GM12878 (cell line): ENCODE measurements around the gene COL26A1. TPM values are rescaled to one million over a fixed set of nuclear protein-coding genes. Genes with fewer than 3 reads are reported as not detected.

ENCODE experiments used
- ATAC-seq: fragments of 200-7000 bp; cut with Tn5 transposase; 3 replicates; pipeline ENCODE4 v1.9.1; 2020; ENCODE audit warnings: mild to moderate bottlenecking, moderate library complexity
- BruUV-seq: library from RNA; stranded (reverse); fragments of 400-500 nt; replicated peaks from 2 replicates; lab custom pipeline; 2021; lab: Mats Ljungman, UMichigan
- CTCF ChIA-PET: fragments of 300-600 bp; sonication (Branson Sonifier 250); formaldehyde crosslinking; extraction: SDS; loops from one replicate; lab custom pipeline; 2021; ENCODE audit warnings: inconsistent platforms; lab: Yijun Ruan, JAX
- POLR2A ChIA-PET: fragments of 350-600 bp; formaldehyde crosslinking; extraction: SDS; loops from one replicate; lab custom pipeline; 2021; ENCODE audit warnings: inconsistent platforms; lab: Charles Lee
- RAD21 ChIA-PET: fragments of 300-600 bp; sonication (Branson Sonifier 250); formaldehyde crosslinking; loops from one replicate; lab custom pipeline; 2023; ENCODE audit warnings: antibody characterized with exemption; ENCODE audit not compliant: unreplicated experiment; lab: Charles Lee
- SMC1A ChIA-PET: fragments of 300-600 bp; sonication (Branson Sonifier 250); formaldehyde crosslinking; loops from one replicate; lab custom pipeline; 2023; ENCODE audit not compliant: unreplicated experiment, uncharacterized antibody; lab: Charles Lee
- DNase-seq: peaks from one replicate; pipeline ENCODE4 v3.0.0-alpha.2; 2011; ENCODE audit warnings: low read depth, low spot score
- FAIRE-seq: peaks from 3 replicates; lab custom pipeline; 2011; peaks lifted over from hg19 to GRCh38; lab: Jason Lieb, UNC
- H2AFZ ChIP-seq: 2 replicates; pipeline ENCODE4 v1.6.0; 2011; ENCODE audit warnings: low read depth, low read length, control low read depth; ENCODE audit not compliant: control insufficient read depth
- H3K27ac ChIP-seq: 2 replicates; pipeline ENCODE4 v1.5.1; 2011; ENCODE audit warnings: control low read depth; ENCODE audit not compliant: control insufficient read depth, insufficient read depth
- H3K27me3 ChIP-seq, 2 experiments: replicated peaks in 1 of 2; 2 replicates each; pipeline versions ENCODE4 v1.6.0 to v1.6.1; 2011; ENCODE audit warnings: low read length in 1 of 2; ENCODE audit not compliant: control insufficient read depth in 2 of 2, insufficient read depth in 2 of 2
- H3K36me3 ChIP-seq, 2 experiments: 2 replicates each; pipeline ENCODE4 v1.5.1; 2011; ENCODE audit warnings: low read length in 1 of 2; ENCODE audit not compliant: control insufficient read depth in 2 of 2, insufficient read depth in 2 of 2
- H3K4me1 ChIP-seq: 2 replicates; pipeline ENCODE4 v1.6.1; 2011; ENCODE audit warnings: mild to moderate bottlenecking, low read length, moderate library complexity, mixed read lengths; ENCODE audit not compliant: control insufficient read depth, insufficient read depth
- H3K4me2 ChIP-seq: 2 replicates; pipeline ENCODE4 v1.6.0; 2011; ENCODE audit warnings: control low read depth; ENCODE audit not compliant: control insufficient read depth, insufficient read depth
- H3K4me3 ChIP-seq: fragments of 200-600 bp; sonication (generic); 2 replicates; pipeline ENCODE4 v1.5.1; 2016
- H3K79me2 ChIP-seq: 2 replicates; pipeline ENCODE4 v1.6.0; 2011; ENCODE audit warnings: low read length; ENCODE audit not compliant: control insufficient read depth, insufficient read depth
- H3K9ac ChIP-seq: 2 replicates; pipeline ENCODE4 v1.8.0; 2011; ENCODE audit warnings: low read length, control low read depth, mixed read lengths; ENCODE audit not compliant: control insufficient read depth, insufficient read depth
- H3K9me3 ChIP-seq: replicated peaks from 3 replicates; pipeline ENCODE4 v1.5.1; 2011; ENCODE audit warnings: mild to moderate bottlenecking, low read length; ENCODE audit not compliant: control insufficient read depth, insufficient read depth
- H4K20me1 ChIP-seq: 2 replicates; pipeline ENCODE4 v1.6.0; 2011; ENCODE audit not compliant: control insufficient read depth, insufficient read depth
- BCL11A ChIP-seq: IDR thresholded peaks from 2 replicates; pipeline ENCODE4 v1.6.1; 2011; ENCODE audit warnings: low read depth, low read length
- HDAC6 ChIP-seq: fragments of 200-600 bp; sonication (generic); IDR thresholded peaks from one replicate; pipeline ENCODE4 v1.8.0; 2017; ENCODE audit warnings: antibody characterized with exemption; ENCODE audit not compliant: unreplicated experiment
- MEF2A ChIP-seq: IDR thresholded peaks from 2 replicates; pipeline ENCODE4 v1.6.1; 2011; ENCODE audit warnings: low read depth, mild to moderate bottlenecking, low read length, moderate library complexity; ENCODE audit not compliant: insufficient read depth
- MTA3 ChIP-seq: IDR thresholded peaks from 2 replicates; pipeline ENCODE4 v1.6.1; 2012; ENCODE audit warnings: low read length, inconsistent platforms, borderline replicate concordance
- MYB ChIP-seq: fragments of 150-350 bp; IDR thresholded peaks from 2 replicates; pipeline ENCODE4 v1.6.1; 2014; ENCODE audit warnings: mild to moderate bottlenecking, low read depth, low read length, borderline replicate concordance
- NFYA ChIP-seq: IDR thresholded peaks from 2 replicates; pipeline ENCODE4 v1.6.1; 2011; ENCODE audit warnings: low read depth, mild to moderate bottlenecking, low read length, improper control_type of control experiment, borderline replicate concordance
- POLR2A ChIP-seq: IDR thresholded peaks from 2 replicates; pipeline ENCODE4 v1.6.1; 2011; ENCODE audit warnings: low read depth, mild to moderate bottlenecking, low read length
- RUNX3 ChIP-seq: IDR thresholded peaks from 2 replicates; pipeline ENCODE4 v1.6.1; 2012; ENCODE audit warnings: low read length, inconsistent platforms
- SMARCA5 ChIP-seq: fragments of 450-650 bp; IDR thresholded peaks from 2 replicates; pipeline ENCODE4 v1.6.1; 2017; ENCODE audit warnings: mild to moderate bottlenecking
- SPI1 ChIP-seq: IDR thresholded peaks from 2 replicates; pipeline ENCODE4 v1.6.1; 2011; ENCODE audit warnings: low read depth, mild to moderate bottlenecking, low read length, moderate library complexity, borderline replicate concordance; ENCODE audit not compliant: insufficient read depth
- WGBS: methylation state at CpG from one replicate; pipeline ENCODE4 v1.1.6; 2016; ENCODE audit warnings: low lambda C conversion rate; ENCODE audit not compliant: insufficient replicate concordance, insufficient coverage; ENCODE audit errors: missing lambda C conversion rate; 5-methylcytosine and 5-hydroxymethylcytosine counted together
- in situ Hi-C: fragments of 300-500 bp; cut with MboI; formaldehyde crosslinking; loops from 9 replicates; pipeline ENCODE4 v1.14.3; 2018; ENCODE audit warnings: mixed read lengths
- intact Hi-C: fragments of 100-400 bp; cut with micrococcal nuclease; formaldehyde crosslinking; loops from one replicate; pipeline ENCODE4 v1.14.2; 2022; ENCODE audit not compliant: unreplicated experiment
- polyA plus RNA-seq, 11 experiments: library from polyadenylated mRNA; depleted of rRNA in 4 of 11; unstranded in 6 of 11; stranded (reverse) in 5 of 11; fragments of >200 nt; fragmentation: Nextera tagmentation in 4 of 11; fragmentation: Illumina TruSeq in 1 of 11; extraction: Ambion mirVana in 4 of 11; extraction: Trizol in 1 of 11; gene quantifications; 1 replicate in 1 of 11; 2 replicates in 10 of 11; pipeline versions ENCODE4 v1.2.1 to v1.2.3, GENCODE V29; 2011 to 2016; ENCODE audit warnings: inconsistent platforms in 2 of 11, missing spikeins in 2 of 11, low read depth in 1 of 11
- total RNA-seq, 4 experiments: library from RNA; depleted of rRNA in 3 of 4; stranded (reverse); fragments of >200 nt in 3 of 4; fragmentation: Illumina TruSeq in 1 of 4; extraction: Trizol in 1 of 4; gene quantifications; 2 replicates each; pipeline versions ENCODE4 v1.2.1 to v1.2.3, GENCODE V29; 2013 to 2021
- TF ChIP-seq, protein P1 (sequence below): IDR thresholded peaks from 2 replicates; pipeline ENCODE4 v1.6.1; 2011; ENCODE audit warnings: low read depth, low read length, improper control_type of control experiment, borderline replicate concordance

COL26A1 gene
- total and polyA plus RNA-seq, 10 of the 15 experiments (the other 5 are each of a cell fraction or from before 2014, with no cell fraction given): 0.08 TPM; not detected in 9

DNA sequence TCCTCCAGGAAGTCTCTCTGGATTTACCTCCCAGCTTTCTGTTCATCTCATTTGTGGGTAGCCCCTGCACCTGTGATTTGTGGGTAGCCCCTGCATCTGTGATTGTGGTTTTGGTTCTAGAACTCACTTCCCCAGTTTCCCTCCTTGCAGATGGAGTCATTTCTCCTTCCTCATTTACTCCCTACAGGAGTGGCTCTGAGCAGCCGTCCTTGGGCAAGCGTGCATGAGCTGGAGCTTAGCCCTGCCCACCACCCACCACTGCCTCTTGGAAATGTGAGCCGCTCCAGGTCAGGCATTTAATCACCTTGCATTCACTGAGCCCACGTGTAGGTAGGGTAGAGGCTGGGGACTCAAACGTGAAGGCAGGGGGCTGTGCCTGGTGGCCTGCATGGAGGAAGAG lies 8.2 kb downstream of the COL26A1 start:
- ATAC-seq: no peak
- H3K4me2 ChIP-seq: no peak overlapping the region
- no peak overlapping the region for H3K9ac ChIP-seq
- H3K9me3 ChIP-seq: no peaks in the 10 kb centered on the region
- FAIRE-seq: no peak
- no peaks in the 10 kb centered on the region for H4K20me1 ChIP-seq
- ChIA-PET POLR2A (no interaction called here), CTCF (no interaction called here), RAD21 (no interaction called here), SMC1A (no interaction called here)
- in situ Hi-C loops (loop anchor here (25.0 kb wide), 1 partner anchor 891 kb away; no protein-coding TSS in a partner anchor), intact Hi-C loops (no loop called here)
- no peaks in the 10 kb centered on the region for H3K79me2 ChIP-seq
- no TSS peak for BruUV-seq
- TF ChIP-seq POLR2A (no peak), SPI1 (0 out of 2 replicates have a peak, but pooled peaks have one; percentile 3), RUNX3 (0 out of 2 replicates have a peak, but pooled peaks have one; percentile 27)
- H3K27me3 ChIP-seq: peaks cover 3 to 4% of the 10 kb centered on the region in 2 experiments; a peak in 2 of 4 replicates
- H3K4me1 ChIP-seq: no peaks in the 10 kb centered on the region
- H3K36me3 ChIP-seq: no peaks in the 10 kb centered on the region
- H3K27ac ChIP-seq: no peak overlapping the region
- H2AFZ ChIP-seq: no peak overlapping the region
- WGBS: 0% methylated on average over 5 of the region's 5 CpGs
- DNase-seq: no peak
- H3K4me3 ChIP-seq: no peak overlapping the region

DNA sequence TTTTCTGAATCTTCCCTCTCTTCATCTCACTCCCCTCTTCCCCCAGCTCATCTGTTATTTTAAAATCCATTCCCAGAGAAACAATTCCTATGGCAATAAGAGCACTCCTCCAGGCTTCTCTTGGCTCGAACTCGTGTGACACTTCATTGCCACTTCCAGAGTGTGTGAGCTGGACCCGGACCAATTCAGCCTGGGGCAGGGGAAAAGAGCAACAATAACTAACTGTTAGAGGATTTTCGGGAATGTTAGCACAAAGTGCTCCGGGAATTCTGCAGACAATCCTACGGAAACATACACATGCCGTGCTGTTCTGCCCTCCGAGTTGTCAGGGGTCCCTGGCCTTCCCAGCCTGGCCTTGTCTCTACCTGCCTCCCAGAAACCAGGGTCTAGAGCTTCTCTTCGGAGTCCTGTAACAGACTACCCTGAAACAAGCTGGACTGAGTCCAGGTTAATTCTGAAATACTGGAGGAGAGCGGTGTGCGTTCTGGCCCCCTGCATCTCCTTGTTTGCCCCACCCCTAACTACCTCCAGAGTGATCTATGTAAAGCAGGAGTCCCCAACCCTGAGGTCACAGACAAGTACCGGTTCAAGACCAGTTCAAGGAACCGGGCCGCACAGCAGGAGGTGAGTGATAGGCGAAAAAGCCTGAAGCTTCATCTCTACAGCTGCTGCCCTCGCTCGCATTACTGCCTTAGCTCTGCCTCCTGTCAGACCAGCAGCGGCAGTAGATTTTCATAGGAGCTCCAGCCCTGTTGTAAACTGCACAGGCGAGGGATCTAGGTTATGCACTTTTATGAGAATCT lies 11.3 kb downstream of the COL26A1 start:
- no peaks in the 10 kb centered on the region for H3K9me3 ChIP-seq
- BruUV-seq: no TSS peak
- no peak for ATAC-seq
- H4K20me1 ChIP-seq: no peaks in the 10 kb centered on the region
- H3K4me2 ChIP-seq: no peak overlapping the region
- in situ Hi-C loops: loop anchor here (25.0 kb wide), 1 partner anchor 888 kb away; no protein-coding TSS in a partner anchor
- intact Hi-C loops: no loop called here
- H3K4me3 ChIP-seq: no peak overlapping the region
- H3K36me3 ChIP-seq: no peaks in the 10 kb centered on the region
- H3K27ac ChIP-seq: no peak overlapping the region
- no peak overlapping the region for H2AFZ ChIP-seq
- ChIA-PET RAD21 (interaction anchor here (0.5 to 0.6 kb wide), 2 partner anchors 8 to 10 kb away, joined by 3 read pairs; no protein-coding TSS in a partner anchor), SMC1A (interaction anchor here (1.4 kb wide), 1 partner anchor 8 kb away, joined by 3 read pairs; no protein-coding TSS in a partner anchor), POLR2A (no interaction called here), CTCF (interaction anchor here (0.6 to 1.8 kb wide), 2 partner anchors 10 to 314 kb away, joined by 3 to 8 read pairs; no protein-coding TSS in a partner anchor)
- no peak overlapping the region for H3K9ac ChIP-seq
- FAIRE-seq: no peak
- 37% methylated on average over 19 of the region's 19 CpGs for WGBS
- peaks cover 3 to 4% of the 10 kb centered on the region in 2 experiments; a peak in 2 of 4 replicates for H3K27me3 ChIP-seq
- no peak for DNase-seq
- no peak for TF ChIP-seq MYB
- TF ChIP-seq SMARCA5: no peak
- TF ChIP-seq, protein P1, sequence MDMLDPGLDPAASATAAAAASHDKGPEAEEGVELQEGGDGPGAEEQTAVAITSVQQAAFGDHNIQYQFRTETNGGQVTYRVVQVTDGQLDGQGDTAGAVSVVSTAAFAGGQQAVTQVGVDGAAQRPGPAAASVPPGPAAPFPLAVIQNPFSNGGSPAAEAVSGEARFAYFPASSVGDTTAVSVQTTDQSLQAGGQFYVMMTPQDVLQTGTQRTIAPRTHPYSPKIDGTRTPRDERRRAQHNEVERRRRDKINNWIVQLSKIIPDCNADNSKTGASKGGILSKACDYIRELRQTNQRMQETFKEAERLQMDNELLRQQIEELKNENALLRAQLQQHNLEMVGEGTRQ: no peak
- TF ChIP-seq NFYA: no peak
- TF ChIP-seq MTA3: no peak
- TF ChIP-seq BCL11A: no peak
- TF ChIP-seq HDAC6: no peak
- no peak for TF ChIP-seq MEF2A
- H3K79me2 ChIP-seq: no peaks in the 10 kb centered on the region
- H3K4me1 ChIP-seq: no peaks in the 10 kb centered on the region
